ENCODE results near the gene XRN2. TPM values are rescaled to one million over a fixed set of nuclear protein-coding genes. Genes with fewer than 3 reads are reported as not detected.

XRN2 gene
- total RNA-seq, 3 donors from 2014 or later: 71.2 to 95.7 (median 90.4) TPM

DNA sequence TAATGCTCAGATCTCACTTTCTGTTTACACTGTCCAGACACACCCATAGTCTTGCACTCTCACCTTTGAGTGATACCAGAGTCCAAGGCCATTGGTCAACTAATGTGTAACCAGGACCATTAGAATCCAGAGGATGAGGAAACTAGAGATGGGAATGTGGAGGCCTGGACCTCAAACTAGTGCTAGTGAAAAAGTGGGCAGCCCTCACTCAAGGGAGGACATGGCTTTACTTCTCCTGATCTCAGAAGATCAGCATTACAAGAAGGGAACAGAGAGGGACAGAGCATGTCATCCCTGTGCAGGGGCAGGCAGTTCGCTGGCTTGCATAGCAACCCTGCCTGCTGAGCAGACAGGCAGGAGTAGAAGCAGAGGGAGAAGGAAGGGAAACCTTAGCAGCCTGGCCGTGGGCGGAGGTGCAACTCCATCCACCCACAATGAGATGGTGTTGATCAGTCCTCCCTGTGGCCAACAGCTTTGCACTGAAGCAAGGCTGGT is 22.6 kb upstream of the XRN2 start:
- H3K27me3 ChIP-seq: no peaks in the 10 kb centered on the region
- no peak for DNase-seq (ENCODE audit: low spot score in 2 of 2)
- H3K27ac ChIP-seq: no peak overlapping the region
- no peaks in the 10 kb centered on the region for H3K9me3 ChIP-seq
- no peaks in the 10 kb centered on the region for H3K4me1 ChIP-seq
- no peaks in the 10 kb centered on the region for H3K36me3 ChIP-seq
- no peak for TF ChIP-seq POLR2A (IDR thresholded peaks at IDR 0.05)
- TF ChIP-seq, protein P1, sequence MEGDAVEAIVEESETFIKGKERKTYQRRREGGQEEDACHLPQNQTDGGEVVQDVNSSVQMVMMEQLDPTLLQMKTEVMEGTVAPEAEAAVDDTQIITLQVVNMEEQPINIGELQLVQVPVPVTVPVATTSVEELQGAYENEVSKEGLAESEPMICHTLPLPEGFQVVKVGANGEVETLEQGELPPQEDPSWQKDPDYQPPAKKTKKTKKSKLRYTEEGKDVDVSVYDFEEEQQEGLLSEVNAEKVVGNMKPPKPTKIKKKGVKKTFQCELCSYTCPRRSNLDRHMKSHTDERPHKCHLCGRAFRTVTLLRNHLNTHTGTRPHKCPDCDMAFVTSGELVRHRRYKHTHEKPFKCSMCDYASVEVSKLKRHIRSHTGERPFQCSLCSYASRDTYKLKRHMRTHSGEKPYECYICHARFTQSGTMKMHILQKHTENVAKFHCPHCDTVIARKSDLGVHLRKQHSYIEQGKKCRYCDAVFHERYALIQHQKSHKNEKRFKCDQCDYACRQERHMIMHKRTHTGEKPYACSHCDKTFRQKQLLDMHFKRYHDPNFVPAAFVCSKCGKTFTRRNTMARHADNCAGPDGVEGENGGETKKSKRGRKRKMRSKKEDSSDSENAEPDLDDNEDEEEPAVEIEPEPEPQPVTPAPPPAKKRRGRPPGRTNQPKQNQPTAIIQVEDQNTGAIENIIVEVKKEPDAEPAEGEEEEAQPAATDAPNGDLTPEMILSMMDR (IDR thresholded peaks at IDR 0.05): no peak
- TF ChIP-seq POLR2AphosphoS5 (IDR thresholded peaks at IDR 0.05): no peak
- intact Hi-C loops (cut with DNase I; ENCODE audit: low total_unique reads): no loop called here
- H3K4me3 ChIP-seq: no peak overlapping the region

DNA sequence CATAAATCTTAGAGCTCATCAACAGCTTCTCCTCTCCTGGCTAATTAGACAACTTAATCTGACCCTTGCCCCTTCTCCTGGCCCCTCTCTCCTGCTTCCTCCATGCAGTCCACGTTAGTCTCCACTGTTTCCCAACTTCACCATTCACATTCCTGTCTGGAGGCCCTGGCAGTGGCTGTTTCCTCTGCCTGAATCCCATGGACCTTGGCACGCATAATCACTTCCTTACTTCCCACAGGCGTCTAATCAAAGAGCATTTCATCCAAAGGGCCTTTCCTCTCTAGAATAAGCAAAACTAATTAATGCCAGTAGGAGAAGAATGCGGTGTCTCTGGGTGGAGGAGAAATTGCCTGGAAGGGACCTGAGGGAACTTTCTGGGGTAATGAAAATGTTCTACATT is 16.4 kb upstream of the XRN2 start:
- Histone ChIP-seq H3K36me3 (no peaks in the 10 kb centered on the region), H3K4me3 (no peak overlapping the region), H3K4me1 (no peaks in the 10 kb centered on the region), H3K9me3 (no peaks in the 10 kb centered on the region), H3K27ac (no peak overlapping the region), H3K27me3 (no peaks in the 10 kb centered on the region)
- TF ChIP-seq, protein P1 (IDR thresholded peaks at IDR 0.05): no peak
- no peak for TF ChIP-seq POLR2A (IDR thresholded peaks at IDR 0.05)
- no peak for TF ChIP-seq POLR2AphosphoS5 (IDR thresholded peaks at IDR 0.05)
- intact Hi-C loops (cut with DNase I; ENCODE audit: low total_unique reads): no loop called here
- DNase-seq (ENCODE audit: low spot score in 2 of 2): no peak

- DNase-seq (ENCODE audit: low spot score in 2 of 2): no peak
- no peak overlapping the region for H3K4me3 ChIP-seq
- TF ChIP-seq, protein P1 (IDR thresholded peaks at IDR 0.05): no peak
- no peak for TF ChIP-seq POLR2AphosphoS5 (IDR thresholded peaks at IDR 0.05)
- TF ChIP-seq POLR2A (IDR thresholded peaks at IDR 0.05): no peak
- H3K36me3 ChIP-seq: no peaks in the 10 kb centered on the region
- no peaks in the 10 kb centered on the region for H3K4me1 ChIP-seq
- H3K9me3 ChIP-seq: no peaks in the 10 kb centered on the region
- intact Hi-C loops (cut with DNase I; ENCODE audit: low total_unique reads): no loop called here
- no peak overlapping the region for H3K27ac ChIP-seq
- H3K27me3 ChIP-seq: no peaks in the 10 kb centered on the region
Observed at GRCh38 chr20:21288587-21289370, 14.4 kb upstream of the XRN2 start.

- Histone ChIP-seq H3K4me3 (no peak overlapping the region), H3K4me1 (no peaks in the 10 kb centered on the region), H3K36me3 (no peaks in the 10 kb centered on the region), H3K27ac (no peak overlapping the region), H3K27me3 (no peaks in the 10 kb centered on the region), H3K9me3 (no peaks in the 10 kb centered on the region)
- no peak for TF ChIP-seq POLR2A (IDR thresholded peaks at IDR 0.05)
- TF ChIP-seq POLR2AphosphoS5 (IDR thresholded peaks at IDR 0.05): no peak
- TF ChIP-seq, protein P1 (IDR thresholded peaks at IDR 0.05): no peak
- DNase-seq (ENCODE audit: low spot score in 2 of 2): no peak
- intact Hi-C loops (cut with DNase I; ENCODE audit: low total_unique reads): no loop called here
Observed at GRCh38 chr20:21289651-21290050, 13.5 kb upstream of the XRN2 start.

DNA sequence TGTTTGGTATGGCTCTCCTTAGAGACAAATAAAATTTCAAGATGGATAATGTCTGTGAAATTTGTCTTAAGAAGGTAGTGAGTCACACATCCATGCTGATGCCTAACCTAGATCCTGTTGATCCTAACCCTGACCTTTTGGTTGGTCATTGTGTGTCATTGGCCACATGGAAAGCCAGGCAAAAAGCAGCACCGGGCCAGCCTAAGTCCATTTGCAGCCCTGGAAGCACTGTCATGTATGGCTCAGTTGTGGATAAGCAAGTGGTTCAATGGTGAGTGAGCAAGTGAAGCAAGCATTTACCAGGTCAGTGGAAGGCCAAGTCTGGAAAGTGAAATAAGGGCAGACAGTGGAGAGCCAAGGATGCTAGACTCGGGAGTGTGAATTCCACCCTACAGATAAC is 12.1 kb upstream of the XRN2 start:
- no peaks in the 10 kb centered on the region for H3K4me1 ChIP-seq
- no peak overlapping the region for H3K4me3 ChIP-seq
- no peaks in the 10 kb centered on the region for H3K9me3 ChIP-seq
- H3K36me3 ChIP-seq: no peaks in the 10 kb centered on the region
- DNase-seq (ENCODE audit: low spot score in 2 of 2): no peak
- intact Hi-C loops (cut with DNase I; ENCODE audit: low total_unique reads): no loop called here
- no peaks in the 10 kb centered on the region for H3K27me3 ChIP-seq
- TF ChIP-seq, protein P1 (IDR thresholded peaks at IDR 0.05): no peak
- TF ChIP-seq POLR2AphosphoS5 (IDR thresholded peaks at IDR 0.05) (no peak), POLR2A (IDR thresholded peaks at IDR 0.05) (no peak)
- no peak overlapping the region for H3K27ac ChIP-seq

Measured in breast epithelium (tissue), 4 donors.